AG04449 (cell line): ENCODE measurements around the gene C12orf54.
"Not testable (repeated sequence)": the region's sequence is repeated elsewhere in the genome, so short reads cannot be mapped to it uniquely, and the experiment has no call there.

Source experiments
- CTCF ChIA-PET: fragments of 350-600 bp; formaldehyde crosslinking; extraction: SDS; loops from one replicate; lab custom pipeline; 2021; ENCODE audit warnings: antibody characterized with exemption; lab: Yijun Ruan, JAX
- POLR2A ChIA-PET: fragments of 400-600, 350-600 bp; formaldehyde crosslinking; extraction: SDS; loops from one replicate; lab custom pipeline; 2020; ENCODE audit warnings: antibody characterized with exemption, inconsistent platforms; lab: Yijun Ruan, JAX
- DNase-seq: peaks from one replicate; pipeline ENCODE4 v3.0.0-alpha.2; 2010; ENCODE audit warnings: low read depth, low spot score
- H3K4me3 ChIP-seq: 2 replicates; pipeline ENCODE4 v1.5.1; 2011; ENCODE audit warnings: low read depth, mild to moderate bottlenecking, control low read depth, low read length
- CTCF ChIP-seq: IDR thresholded peaks from one replicate; pipeline ENCODE4 v1.5.1; 2011; ENCODE audit warnings: mild to moderate bottlenecking, moderate library complexity, low read length, control low read depth, inconsistent platforms; ENCODE audit not compliant: insufficient read depth; ENCODE audit errors: missing control alignments

Gene C12orf54

GRCh38 chr12:48451372-48451771, 30.9 kb upstream of the C12orf54 start:
- DNase-seq: no peak
- TF ChIP-seq CTCF: no peak
- ChIA-PET CTCF (no interaction called here), POLR2A (no interaction called here)
- no peak overlapping the region for H3K4me3 ChIP-seq

GRCh38 chr12:48452961-48453360, 29.3 kb upstream of the C12orf54 start:
- CTCF ChIA-PET, DNase-seq, POLR2A ChIA-PET, H3K4me3 ChIP-seq: not testable (repeated sequence)

GRCh38 chr12:48454667-48455066, 27.6 kb upstream of the C12orf54 start:
- ChIA-PET CTCF (interaction anchor here (0.6 to 1.5 kb wide), 4 partner anchors 168 to 356 kb away, joined by 3 to 5 read pairs (median 4); partner anchors contain the start of gene ASB8), POLR2A (no interaction called here)
- no peak for DNase-seq
- peak; percentile 10 for TF ChIP-seq CTCF
- H3K4me3 ChIP-seq: no peak overlapping the region

- POLR2A ChIA-PET: no interaction called here
- DNase-seq: no peak
- CTCF ChIA-PET: interaction anchor here (1.0 to 1.5 kb wide), 2 partner anchors 169 to 255 kb away, joined by 3 to 5 read pairs; no protein-coding TSS in a partner anchor
- no peak overlapping the region for H3K4me3 ChIP-seq
- TF ChIP-seq CTCF: no peak
Observed at GRCh38 chr12:48455116-48455515, 27.2 kb upstream of the C12orf54 start.

GRCh38 chr12:48459259-48459658, 23.0 kb upstream of the C12orf54 start:
- ChIA-PET POLR2A (no interaction called here), CTCF (no interaction called here)

GRCh38 chr12:48469027-48469426, 13.3 kb upstream of the C12orf54 start:
- POLR2A ChIA-PET, DNase-seq, CTCF ChIA-PET, H3K4me3 ChIP-seq: not testable (repeated sequence)

More at GRCh38 chr12:48459259-48459658, 23.0 kb upstream of the C12orf54 start:
- no peak for DNase-seq
- no peak overlapping the region for H3K4me3 ChIP-seq
- TF ChIP-seq CTCF: no peak

- POLR2A ChIA-PET: no interaction called here
- no peak for TF ChIP-seq CTCF
- CTCF ChIA-PET: no interaction called here
- no peak within 1 kb of the TSS for H3K4me3 ChIP-seq
- DNase-seq: no peak
Observed at GRCh38 chr12:48472259-48472658, 10.0 kb upstream of the C12orf54 start, which contains the start of gene ANP32D. TSS of gene ANP32D (plus strand) at chr12:48472559. CDS start at chr12:48472665, 106 bp downstream.
